IPS DF 6.9 (cell line): ENCODE data around the gene TEX29.

Experiments used
- DNase-seq: peaks from one replicate; pipeline ENCODE4 v3.0.0-alpha.2; 2013; ENCODE audit warnings: low read depth, low spot score
- H3K27ac ChIP-seq: one replicate; pipeline ENCODE4 v1.5.1; 2013; ENCODE audit warnings: low read length, control low read depth
- H3K27me3 ChIP-seq: 2 replicates; pipeline ENCODE4 v1.6.1; 2013; ENCODE audit warnings: mild to moderate bottlenecking, low read length; ENCODE audit not compliant: control insufficient read depth, insufficient read depth
- H3K36me3 ChIP-seq: 2 replicates; pipeline ENCODE4 v1.6.1; 2013; ENCODE audit warnings: low read length; ENCODE audit not compliant: control insufficient read depth, insufficient read depth
- H3K4me1 ChIP-seq: 2 replicates; pipeline ENCODE4 v1.6.1; 2013; ENCODE audit warnings: low read length; ENCODE audit not compliant: control insufficient read depth, insufficient read depth
- H3K4me3 ChIP-seq: 2 replicates; pipeline ENCODE4 v1.5.1; 2013; ENCODE audit warnings: mild to moderate bottlenecking, low read length
- H3K9me3 ChIP-seq: 2 replicates; pipeline ENCODE4 v1.6.1; 2013; ENCODE audit warnings: low read length, inconsistent platforms; ENCODE audit not compliant: control insufficient read depth, insufficient read depth
- WGBS: extraction: QIAGEN DNeasy Blood & Tissue Kit; methylation state at CpG from one replicate; pipeline ENCODE4 v1.1.7; 2013; ENCODE audit warnings: mixed read lengths, missing lambda C conversion rate; ENCODE audit not compliant: insufficient read length, insufficient coverage; 5-methylcytosine and 5-hydroxymethylcytosine counted together

TEX29 gene

DNA sequence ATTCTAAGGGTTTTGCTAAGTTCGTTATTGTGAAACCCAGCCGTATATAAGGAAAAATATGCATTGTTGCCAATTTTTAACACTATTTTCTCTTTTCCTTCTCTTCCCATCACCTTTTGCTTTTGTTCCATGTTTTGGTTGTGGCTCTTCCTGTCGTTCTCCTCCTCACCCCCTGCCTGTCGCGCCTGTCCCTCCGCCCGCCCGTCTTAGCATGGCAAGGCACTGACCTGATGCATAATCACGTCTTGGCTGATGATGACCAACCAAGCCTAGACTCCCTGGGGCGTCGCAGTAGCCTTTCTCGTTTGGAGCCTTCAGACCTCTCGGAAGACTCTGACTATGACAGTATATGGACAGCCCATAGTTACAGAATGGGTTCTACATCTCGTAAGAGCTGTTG, 28.5 kb upstream of the TEX29 start:
- Histone ChIP-seq H3K4me3 (no peak overlapping the region), H3K4me1 (no peaks in the 10 kb centered on the region), H3K36me3 (peaks cover 12% of the 10 kb centered on the region; the same call in 1 of the 2 replicates), H3K9me3 (no peaks in the 10 kb centered on the region), H3K27ac (no peak overlapping the region), H3K27me3 (no peaks in the 10 kb centered on the region)
- 100% methylated on average over 1 of the region's 14 CpGs for WGBS
- no peak for DNase-seq

DNA sequence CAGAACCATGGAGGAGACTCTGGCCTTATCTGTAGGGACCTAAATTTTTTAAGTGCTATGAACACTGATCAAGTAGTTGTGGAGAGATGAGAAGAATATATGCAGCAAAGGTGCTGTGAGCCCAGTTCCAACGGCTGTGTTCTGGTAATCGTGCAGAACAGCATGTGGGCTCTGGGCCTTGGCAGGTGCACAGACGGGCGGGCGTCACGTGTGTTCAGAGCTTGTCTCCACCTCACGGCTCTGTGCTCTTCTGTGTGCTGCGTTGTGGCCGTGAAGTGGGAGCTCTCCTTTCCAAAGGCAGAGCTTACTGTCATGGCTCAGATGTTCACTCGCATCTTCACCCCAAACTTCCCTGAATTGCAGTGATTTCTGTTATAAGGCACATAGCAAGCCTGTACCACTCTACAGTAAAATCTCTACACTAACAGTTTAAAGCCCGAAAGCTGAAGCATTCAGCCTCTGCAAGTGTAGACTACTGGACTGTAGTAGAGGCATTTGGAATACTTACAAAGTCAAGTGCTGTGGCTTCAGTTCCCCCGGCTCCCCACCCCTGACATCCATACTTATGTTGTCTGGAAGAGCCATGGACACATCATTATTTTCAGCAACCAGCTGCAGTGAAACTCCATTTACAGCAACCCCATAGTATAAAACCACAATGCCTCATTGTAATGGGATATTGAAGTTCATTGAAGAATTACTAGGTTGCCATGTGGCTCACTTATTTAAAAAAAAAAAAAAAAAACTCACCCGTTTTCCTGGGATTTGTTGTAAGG, 27.5 kb upstream of the TEX29 start:
- WGBS, result no CpG with 5 or more reads among the region's 13 CpGs
- Histone ChIP-seq H3K9me3 (no peaks in the 10 kb centered on the region), H3K4me3 (no peak overlapping the region), H3K27ac (no peak overlapping the region), H3K36me3 (peaks cover 10% of the 10 kb centered on the region; the same call in 1 of the 2 replicates), H3K4me1 (no peaks in the 10 kb centered on the region), H3K27me3 (no peaks in the 10 kb centered on the region)
- DNase-seq, result no peak

DNA sequence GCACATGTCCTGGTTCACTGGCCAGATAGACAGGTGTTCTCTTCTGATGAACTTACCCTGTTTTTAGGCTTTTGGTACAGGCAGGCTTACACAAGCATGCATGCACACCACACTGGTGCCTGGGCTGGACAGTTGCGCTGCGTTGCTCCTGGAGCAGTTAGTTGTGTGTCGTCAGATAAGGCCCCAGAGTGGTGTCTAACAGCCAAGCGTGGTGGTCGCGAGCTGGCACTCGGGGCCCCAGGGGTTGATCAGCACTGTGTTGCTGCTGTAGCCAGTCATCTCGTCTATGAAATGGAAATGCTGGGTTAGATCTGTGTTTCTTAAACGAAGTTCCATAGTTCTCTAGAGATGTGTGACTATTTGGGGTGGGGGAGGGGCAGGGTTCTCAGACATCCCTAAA, 24.6 kb upstream of the TEX29 start:
- Histone ChIP-seq H3K36me3 (peaks cover 6% of the 10 kb centered on the region; the same call in 1 of the 2 replicates), H3K4me1 (no peaks in the 10 kb centered on the region), H3K27ac (no peak overlapping the region), H3K9me3 (no peaks in the 10 kb centered on the region), H3K4me3 (no peak overlapping the region), H3K27me3 (no peaks in the 10 kb centered on the region)
- no CpG with 5 or more reads among the region's 9 CpGs for WGBS
- DNase-seq, result no peak

DNA sequence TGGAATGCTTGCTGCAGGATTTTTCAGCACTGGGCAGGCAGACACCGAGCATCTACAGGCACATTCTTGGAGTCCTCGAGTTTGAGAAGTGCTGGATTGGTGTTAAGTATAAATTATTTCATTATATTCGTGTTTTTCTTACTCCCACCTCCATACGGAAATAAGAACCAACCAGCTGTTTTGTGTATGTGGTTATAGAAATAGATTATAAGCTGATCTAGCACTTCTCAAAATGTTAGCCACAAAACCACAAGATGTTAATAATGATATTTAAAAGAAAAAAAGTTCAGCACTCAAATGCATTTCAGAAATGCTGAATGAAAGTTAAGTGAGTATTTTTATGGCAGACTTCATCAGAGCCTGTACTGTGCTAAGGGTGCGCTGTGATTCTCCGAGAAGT, 24.0 kb upstream of the TEX29 start:
- peaks cover 6% of the 10 kb centered on the region; the same call in 1 of the 2 replicates for H3K36me3 ChIP-seq

DNA sequence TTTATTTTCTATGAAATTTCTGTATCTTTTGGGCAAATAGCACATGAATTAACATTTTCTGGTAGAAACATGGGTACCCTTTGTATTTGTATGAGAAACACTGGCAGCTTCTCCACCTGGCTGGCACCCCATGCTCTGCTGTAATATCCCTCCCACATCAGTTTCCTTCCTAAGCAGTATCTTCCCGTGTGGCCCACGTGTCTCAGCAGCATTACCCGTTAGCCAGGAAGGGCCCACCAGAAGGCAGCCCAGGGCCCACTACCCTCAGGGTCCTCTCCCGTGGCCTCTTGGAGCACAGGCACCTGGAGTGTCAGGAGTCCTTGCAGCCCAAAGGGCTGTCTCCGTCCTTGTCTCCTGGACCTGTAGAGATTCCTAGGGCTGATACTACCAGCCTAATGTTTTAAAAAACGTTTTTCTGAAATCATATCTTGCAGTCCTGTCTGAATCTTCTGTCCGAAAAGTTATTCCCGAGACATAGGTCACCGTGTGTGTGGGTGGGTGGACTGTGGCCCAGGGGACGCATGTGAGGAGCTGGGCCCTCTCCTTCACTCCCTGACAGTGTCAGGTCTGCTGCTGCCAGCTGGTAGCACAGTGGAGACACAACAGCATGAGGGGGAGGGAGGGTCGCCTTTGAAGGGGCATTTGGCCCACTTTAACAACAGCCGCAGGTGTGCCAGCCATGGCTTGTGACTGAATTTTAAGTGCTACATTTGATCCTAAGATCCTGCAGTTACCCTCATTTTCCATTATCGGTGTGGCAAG, 22.0 kb upstream of the TEX29 start:
- no peak for DNase-seq
- Histone ChIP-seq H3K27me3 (no peaks in the 10 kb centered on the region), H3K9me3 (no peaks in the 10 kb centered on the region), H3K27ac (no peak overlapping the region), H3K36me3 (peaks cover 14% of the 10 kb centered on the region), H3K4me1 (no peaks in the 10 kb centered on the region), H3K4me3 (no peak overlapping the region)
- no CpG with 5 or more reads among the region's 13 CpGs for WGBS

More for the DNA sequence above, 24.0 kb upstream of the TEX29 start:
- H3K9me3 ChIP-seq, result no peaks in the 10 kb centered on the region
- WGBS, result no CpG with 5 or more reads among the region's 6 CpGs
- H3K4me1 ChIP-seq, result no peaks in the 10 kb centered on the region
- DNase-seq, result no peak
- no peak overlapping the region for H3K4me3 ChIP-seq
- no peak overlapping the region for H3K27ac ChIP-seq
- H3K27me3 ChIP-seq, result no peaks in the 10 kb centered on the region

DNA sequence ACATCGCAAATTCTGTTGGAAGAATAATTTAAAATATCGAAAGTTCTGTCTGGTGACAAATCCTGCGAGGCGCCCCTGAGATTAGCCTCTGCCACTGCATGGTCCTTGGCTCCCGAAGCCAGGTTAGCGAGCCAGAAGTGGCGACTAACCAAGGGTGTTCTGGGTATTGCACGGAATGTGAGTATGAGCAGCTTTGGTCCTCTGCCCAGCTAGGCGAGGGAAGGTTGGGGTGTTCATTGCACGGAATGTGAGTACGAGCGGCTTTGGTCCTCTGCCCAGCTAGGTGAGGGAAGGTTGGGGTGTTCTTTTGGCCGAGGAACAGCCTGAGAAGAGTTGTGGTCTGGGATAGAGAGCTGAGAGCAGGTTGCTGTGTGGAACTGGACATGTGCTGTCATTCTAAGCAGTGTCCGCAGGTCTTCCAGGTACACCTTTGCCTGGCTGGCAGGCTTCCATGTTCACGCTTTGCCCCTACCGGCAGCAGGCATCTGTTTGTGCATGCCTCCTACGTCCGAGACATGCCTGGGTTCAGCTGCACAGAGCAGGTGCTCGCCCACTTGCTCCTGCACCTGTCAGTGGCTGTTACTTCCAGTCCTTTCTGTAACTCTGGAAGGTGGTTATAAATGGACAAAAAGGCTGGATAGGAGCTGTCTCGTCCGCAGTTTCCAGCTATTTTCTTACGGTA, 18.3 kb upstream of the TEX29 start:
- Histone ChIP-seq H3K27me3 (no peaks in the 10 kb centered on the region), H3K4me1 (no peaks in the 10 kb centered on the region), H3K9me3 (no peaks in the 10 kb centered on the region), H3K36me3 (peaks cover 25% of the 10 kb centered on the region), H3K4me3 (no peak overlapping the region), H3K27ac (no peak overlapping the region)
- no peak for DNase-seq
- WGBS, result no CpG with 5 or more reads among the region's 22 CpGs

DNA sequence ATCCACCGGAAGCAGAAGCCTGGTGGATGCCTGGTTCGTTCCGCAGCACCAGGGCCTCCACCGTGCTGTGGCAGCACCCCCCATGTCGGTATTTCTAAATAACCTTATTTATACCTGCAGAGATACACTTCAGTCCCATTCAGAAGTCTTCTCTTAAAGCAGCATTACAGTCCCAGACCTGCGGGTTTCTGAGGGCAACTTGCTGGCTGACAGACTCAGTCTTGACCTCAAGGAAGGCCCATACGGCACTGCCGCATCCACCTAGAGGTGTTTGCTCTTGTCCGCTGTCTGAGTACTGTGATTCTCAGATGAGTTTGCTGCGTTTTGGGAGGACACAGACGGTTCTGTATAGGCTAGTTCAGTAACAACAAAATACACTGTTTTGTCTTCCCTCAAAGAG, 16.9 kb upstream of the TEX29 start:
- DNase-seq, result no peak
- Histone ChIP-seq H3K36me3 (peaks cover 25% of the 10 kb centered on the region), H3K9me3 (no peaks in the 10 kb centered on the region), H3K27ac (no peak overlapping the region), H3K4me1 (no peaks in the 10 kb centered on the region), H3K27me3 (no peaks in the 10 kb centered on the region), H3K4me3 (no peak overlapping the region)
- WGBS, result no CpG with 5 or more reads among the region's 11 CpGs

DNA sequence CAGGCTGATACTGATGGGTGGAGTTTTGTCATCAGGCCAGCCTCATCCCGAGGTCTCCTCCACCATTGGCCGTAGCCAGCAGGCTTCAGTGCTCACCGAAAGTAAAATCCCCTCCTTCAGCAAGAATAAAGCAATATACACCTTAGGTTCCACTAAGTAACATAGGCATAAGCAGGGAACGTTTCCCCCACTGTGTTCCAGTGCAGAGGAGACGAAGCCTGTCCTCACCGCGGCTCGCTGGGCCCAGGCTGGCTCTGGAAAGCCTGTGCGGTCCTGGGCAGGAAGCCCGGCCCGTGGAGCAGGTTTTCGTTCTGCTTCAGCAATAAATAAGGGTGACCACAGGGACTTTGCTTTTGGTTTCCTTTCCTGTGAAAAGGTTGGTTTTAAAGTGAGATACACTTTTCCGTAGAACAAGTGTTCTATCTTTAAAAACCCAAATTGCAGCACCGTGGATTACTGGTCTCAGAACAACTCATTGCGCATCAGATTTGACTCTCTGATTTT, 16.3 kb upstream of the TEX29 start:
- H3K27me3 ChIP-seq, result no peaks in the 10 kb centered on the region
- H3K27ac ChIP-seq, result no peak overlapping the region
- peaks cover 25% of the 10 kb centered on the region for H3K36me3 ChIP-seq
- WGBS, result no CpG with 5 or more reads among the region's 15 CpGs
- H3K4me1 ChIP-seq, result no peaks in the 10 kb centered on the region
- DNase-seq, result no peak
- H3K9me3 ChIP-seq, result no peaks in the 10 kb centered on the region
- H3K4me3 ChIP-seq, result no peak overlapping the region

DNA sequence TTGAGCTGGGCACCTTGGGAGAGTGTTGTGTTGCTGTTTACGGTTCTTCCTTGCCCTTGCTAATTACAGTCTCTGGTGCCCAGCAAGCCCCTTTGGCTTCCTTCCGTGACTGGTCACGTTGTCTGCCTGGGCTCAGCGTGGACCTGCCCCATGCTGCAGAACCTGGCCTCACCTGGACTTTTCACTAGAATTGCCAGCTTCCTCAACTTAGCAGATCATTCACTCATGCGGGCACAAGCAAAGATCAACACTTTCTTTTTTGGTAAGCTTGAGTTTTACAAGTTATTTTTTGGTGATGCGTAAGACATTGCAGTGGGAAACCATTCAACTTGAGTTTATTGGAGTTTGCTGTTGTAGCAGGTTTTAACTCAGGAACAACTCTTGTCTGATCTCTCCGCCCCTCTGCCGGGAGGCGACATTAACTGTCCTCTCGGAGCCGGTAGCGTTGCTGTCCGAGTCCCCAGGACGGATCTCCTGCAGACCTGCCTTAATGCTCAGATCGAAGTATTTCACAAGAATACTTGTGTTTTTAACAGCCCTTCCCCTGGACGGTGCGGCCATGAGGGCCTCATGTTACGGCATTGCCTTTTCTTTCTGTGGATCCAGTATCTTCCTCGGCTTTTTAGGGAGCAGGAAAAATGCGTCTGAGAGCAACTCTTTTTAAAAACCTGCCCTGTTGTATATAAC, 15.7 kb upstream of the TEX29 start:
- DNase-seq, result no peak
- no CpG with 5 or more reads among the region's 20 CpGs for WGBS
- no peaks in the 10 kb centered on the region for H3K9me3 ChIP-seq
- no peak overlapping the region for H3K27ac ChIP-seq
- peaks cover 25% of the 10 kb centered on the region for H3K36me3 ChIP-seq
- H3K4me3 ChIP-seq, result no peak overlapping the region
- no peaks in the 10 kb centered on the region for H3K27me3 ChIP-seq
- no peaks in the 10 kb centered on the region for H3K4me1 ChIP-seq
